Muscle of leg (tissue), 11 donors: ENCODE results near the gene TSSK3. TPM values are rescaled to one million over a fixed set of nuclear protein-coding genes. Genes with fewer than 3 reads are reported as not detected.
"Not testable (repeated sequence)": the region's sequence is repeated elsewhere in the genome, so short reads cannot be mapped to it uniquely, and the experiment has no call there.

Experiments used
- DNase-seq: peaks from one replicate; pipeline ENCODE4 v3.0.0; 2013
- H3K27ac ChIP-seq: one replicate; pipeline ENCODE4 v1.5.1; 2013; ENCODE audit warnings: mild to moderate bottlenecking, low read length, control low read depth
- H3K27me3 ChIP-seq: one replicate; pipeline ENCODE4 v1.6.1; 2013; ENCODE audit warnings: low read length; ENCODE audit not compliant: control insufficient read depth, insufficient read depth
- H3K36me3 ChIP-seq: one replicate; pipeline ENCODE4 v1.6.1; 2013; ENCODE audit warnings: low read length; ENCODE audit not compliant: control insufficient read depth, insufficient read depth
- H3K4me1 ChIP-seq: one replicate; pipeline ENCODE4 v1.6.1; 2013; ENCODE audit warnings: low read length; ENCODE audit not compliant: control insufficient read depth, insufficient read depth
- H3K4me3 ChIP-seq: one replicate; pipeline ENCODE4 v1.5.1; 2013; ENCODE audit warnings: low read length, control low read depth
- H3K9me3 ChIP-seq: replicated peaks from 2 replicates; pipeline ENCODE4 v1.6.1; 2013; ENCODE audit warnings: low read depth, low read length; ENCODE audit not compliant: control insufficient read depth
- whole genome bisulfite sequencing: methylation state at CpG from one replicate; pipeline ENCODE4 v1.1.5; 2013; ENCODE audit warnings: missing lambda C conversion rate; ENCODE audit not compliant: insufficient coverage; 5-methylcytosine and 5-hydroxymethylcytosine counted together
- polyA plus RNA-seq, 8 donors: library from polyadenylated mRNA; unstranded; fragments of 120-200 nt; gene quantifications; one replicate each; pipeline versions ENCODE4 v1.2.1 to v1.2.3, GENCODE V29; 2013; ENCODE audit warnings: inconsistent platforms in 1 of 8, low replicate concordance in 1 of 8; ENCODE audit not compliant: insufficient read length in 8 of 8, insufficient read depth in 1 of 8
- total RNA-seq: library from RNA; stranded (reverse); fragments of 120-200 nt; gene quantifications from one replicate; pipeline ENCODE4 v1.2.4, GENCODE V29; 2013

Gene TSSK3
- total and polyA plus RNA-seq, 9 donors = 0.55 to 3.6 (median 1.8) TPM

DNA sequence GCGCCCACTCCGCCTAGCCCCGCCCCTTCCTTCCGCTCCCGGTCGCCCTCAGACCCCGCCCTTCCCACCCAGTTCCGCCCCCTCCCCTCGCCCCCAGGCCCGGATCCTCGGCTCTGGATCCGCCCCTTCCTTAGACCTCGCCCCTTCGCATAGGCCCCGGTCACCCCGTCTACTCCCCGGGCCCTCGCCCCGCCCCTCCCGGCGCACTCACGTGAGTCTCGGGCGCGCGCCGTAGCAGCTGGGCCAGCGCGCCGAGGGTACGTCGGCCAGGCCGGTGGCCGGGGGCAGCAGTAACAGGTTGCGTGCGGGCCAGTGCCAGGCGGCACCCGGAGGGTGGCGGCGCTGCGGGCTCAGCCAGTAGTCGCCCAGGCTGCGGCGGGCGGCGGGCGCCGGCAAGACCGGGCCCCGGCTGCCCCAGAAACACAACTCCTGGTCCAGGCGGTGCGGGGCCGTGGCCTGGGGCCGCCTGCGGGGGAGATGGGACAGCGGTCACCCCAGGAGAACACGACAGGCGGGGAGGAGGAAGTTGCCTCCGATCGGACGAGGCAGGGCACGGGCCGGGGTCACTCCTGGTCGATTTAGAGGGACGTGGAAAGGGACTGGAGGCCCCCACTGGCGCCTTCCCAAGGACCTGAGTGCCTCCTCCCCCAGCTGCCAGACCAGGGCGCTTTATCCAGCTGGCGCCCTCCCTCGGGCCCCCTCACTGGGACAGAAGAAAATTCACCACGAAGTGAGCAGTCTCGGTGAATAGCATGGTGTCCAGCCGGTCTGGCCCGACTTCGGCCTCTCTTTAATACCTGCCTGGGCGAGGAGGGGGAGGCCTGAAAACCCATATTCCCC, 10.7 kb upstream of the TSSK3 start:
- peaks cover 2% of the 10 kb centered on the region for H3K9me3 ChIP-seq
- peak overlapping the region; percentile 96 for H3K27ac ChIP-seq
- WGBS = 2% methylated on average over 60 of the region's 75 CpGs
- no peaks in the 10 kb centered on the region for H3K27me3 ChIP-seq
- peak overlapping the region; percentile 72 for H3K4me3 ChIP-seq
- DNase-seq = peak; percentile 99
- H3K4me1 ChIP-seq = peaks cover 41% of the 10 kb centered on the region
- H3K36me3 ChIP-seq = peaks cover 14% of the 10 kb centered on the region

DNA sequence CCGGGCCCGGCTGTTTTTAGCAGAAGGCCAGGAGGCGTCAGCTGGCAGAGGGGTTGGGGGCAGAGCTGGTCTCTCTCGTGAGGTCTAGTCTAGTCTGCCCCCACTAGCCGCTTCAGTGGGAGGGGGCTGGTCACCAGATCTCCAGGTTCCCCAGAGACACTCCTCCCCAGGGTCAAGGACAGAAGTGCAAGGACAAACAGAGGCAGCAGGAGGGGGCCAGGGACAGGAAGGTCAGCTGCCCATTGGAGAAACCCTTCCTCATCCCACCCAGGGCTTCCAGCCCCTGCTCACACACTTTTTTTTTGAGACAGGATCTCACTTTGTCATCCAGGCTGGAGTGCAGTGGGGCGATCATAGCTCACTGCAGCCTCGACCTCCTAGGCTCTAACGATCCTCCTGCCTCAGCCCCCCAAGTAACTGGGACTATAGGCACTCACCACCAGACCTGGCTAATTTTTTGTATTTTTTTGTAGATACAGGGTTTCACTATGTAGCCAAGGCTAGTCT, 10.0 kb upstream of the TSSK3 start:
- no peaks in the 10 kb centered on the region for H3K27me3 ChIP-seq
- H3K9me3 ChIP-seq = peaks cover 2% of the 10 kb centered on the region
- peaks cover 14% of the 10 kb centered on the region for H3K36me3 ChIP-seq
- DNase-seq = no peak
- peak overlapping the region; percentile 96 for H3K27ac ChIP-seq
- 4% methylated on average over 4 of the region's 8 CpGs for WGBS
- H3K4me1 ChIP-seq = peaks cover 41% of the 10 kb centered on the region
- peak overlapping the region; percentile 72 for H3K4me3 ChIP-seq

DNA sequence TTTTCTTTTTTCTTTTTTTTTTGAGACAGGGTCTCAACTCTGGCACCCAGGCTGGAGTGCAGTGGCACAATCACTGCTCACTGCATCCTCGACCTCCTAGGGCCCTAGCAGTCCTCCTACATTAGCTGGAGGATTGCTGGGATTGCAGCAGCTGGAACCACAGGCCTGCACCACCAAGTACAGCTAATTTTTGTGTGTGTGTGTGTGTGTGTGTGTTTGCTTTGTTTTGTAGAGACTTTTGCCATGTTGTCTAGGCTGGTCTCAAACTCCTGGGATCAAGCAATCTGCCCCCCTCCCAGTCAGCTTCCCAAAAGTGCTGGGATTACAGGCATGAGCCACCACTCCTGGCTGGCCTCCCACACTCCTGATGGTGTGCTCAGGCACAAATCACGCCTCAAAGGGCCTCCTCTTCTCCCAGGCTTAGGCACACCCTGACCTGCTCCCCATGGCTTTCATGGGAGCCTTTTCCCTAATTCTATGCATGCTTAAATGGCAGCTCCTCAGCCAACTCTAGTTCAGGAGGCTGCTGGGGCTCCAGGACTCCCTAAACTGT, 9.4 kb upstream of the TSSK3 start:
- no peak for DNase-seq
- H3K9me3 ChIP-seq = peaks cover 2% of the 10 kb centered on the region
- H3K27me3 ChIP-seq = no peaks in the 10 kb centered on the region
- no peak overlapping the region for H3K27ac ChIP-seq
- WGBS = 38% methylated on average over 1 of the region's 2 CpGs
- no peak overlapping the region for H3K4me3 ChIP-seq
- peaks cover 41% of the 10 kb centered on the region for H3K4me1 ChIP-seq
- H3K36me3 ChIP-seq = peaks cover 14% of the 10 kb centered on the region

DNA sequence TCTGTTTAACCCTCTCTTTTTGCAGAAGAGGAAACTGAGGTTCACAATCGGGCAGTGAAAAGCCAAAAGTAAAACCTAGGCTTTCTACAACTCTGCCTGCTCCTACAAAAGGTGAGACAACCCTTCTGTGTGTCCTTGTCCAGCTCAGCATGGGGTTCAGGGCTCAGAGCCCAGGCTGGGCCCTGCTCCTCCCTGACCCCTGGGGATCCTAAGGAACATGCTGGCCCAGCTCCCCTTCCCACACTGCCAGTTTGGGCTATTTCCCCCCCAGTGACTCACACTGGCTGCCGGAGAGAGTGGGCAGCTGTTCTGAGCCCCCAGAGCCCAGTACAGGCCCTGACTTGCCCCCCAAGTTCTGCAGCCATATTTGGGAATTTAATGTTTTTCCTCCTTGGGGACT, 8.9 kb upstream of the TSSK3 start:
- no peak for DNase-seq
- Histone ChIP-seq H3K4me1 (peaks cover 41% of the 10 kb centered on the region), H3K36me3 (peaks cover 14% of the 10 kb centered on the region), H3K9me3 (peaks cover 2% of the 10 kb centered on the region), H3K4me3 (no peak overlapping the region), H3K27me3 (no peaks in the 10 kb centered on the region), H3K27ac (no peak overlapping the region)
- 33% methylated on average over 2 of the region's 2 CpGs for WGBS

DNA sequence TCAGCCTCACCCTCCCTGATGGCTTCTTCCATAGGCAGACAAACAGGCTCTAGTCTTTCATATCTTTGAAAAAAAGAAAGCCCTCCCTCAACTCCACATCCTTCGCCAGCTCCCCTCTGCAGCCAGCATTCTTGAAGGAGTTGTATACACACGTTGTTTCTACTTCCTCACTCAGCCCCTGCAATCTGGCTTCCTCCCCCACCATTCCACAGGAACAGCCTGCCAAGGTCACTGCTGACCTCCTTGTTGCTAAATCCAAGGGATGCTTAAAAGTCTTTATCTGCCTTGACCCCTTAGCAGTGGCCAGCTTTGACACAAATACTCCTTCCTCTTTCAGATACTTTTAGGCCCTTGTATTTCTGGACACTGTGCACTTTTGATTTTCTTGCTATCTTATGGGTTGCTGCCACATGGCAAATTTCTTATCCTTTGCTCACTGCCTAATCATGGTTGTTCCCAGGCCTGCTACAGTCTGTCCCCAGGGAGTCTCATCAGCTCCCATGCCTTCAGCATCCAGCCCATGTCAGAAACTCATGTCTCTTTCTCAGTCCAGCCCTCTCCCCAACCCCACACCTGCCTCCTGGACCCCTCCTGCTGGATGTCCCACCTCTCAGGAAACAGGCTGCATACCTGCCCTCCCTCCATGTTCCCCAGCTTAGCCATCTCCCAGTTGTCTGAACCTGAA, 8.3 kb upstream of the TSSK3 start:
- Histone ChIP-seq H3K27me3 (no peaks in the 10 kb centered on the region), H3K4me1 (peaks cover 41% of the 10 kb centered on the region), H3K4me3 (no peak overlapping the region), H3K27ac (no peak overlapping the region), H3K36me3 (peaks cover 14% of the 10 kb centered on the region), H3K9me3 (peaks cover 2% of the 10 kb centered on the region)
- WGBS = 0% methylated on average over 1 of the region's 2 CpGs
- peak; percentile 45 for DNase-seq

DNA sequence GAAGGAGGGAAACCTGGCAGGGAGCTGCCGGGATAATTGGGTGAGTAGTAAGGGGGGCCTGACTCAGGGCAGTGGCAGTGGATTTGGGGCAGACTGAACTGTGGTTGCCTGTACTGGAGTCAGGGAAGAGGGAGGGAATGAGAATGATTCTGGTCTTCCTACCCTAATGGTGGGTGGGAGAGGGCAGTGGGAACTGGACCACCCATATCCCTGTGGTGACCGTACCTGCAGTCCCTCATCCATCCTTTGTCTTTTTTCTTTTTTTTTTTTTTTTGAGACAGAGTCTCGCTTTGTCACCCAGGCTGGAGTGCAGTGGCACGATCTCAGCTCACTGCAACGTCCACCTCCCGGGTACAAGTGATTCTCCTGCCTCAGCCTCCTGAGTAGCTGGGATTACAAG, 6.6 kb upstream of the TSSK3 start:
- H3K36me3 ChIP-seq = peaks cover 20% of the 10 kb centered on the region
- not testable (repeated sequence) for H3K27me3 ChIP-seq, H3K9me3 ChIP-seq, H3K27ac ChIP-seq, DNase-seq, H3K4me3 ChIP-seq
- WGBS = 44% methylated on average over 1 of the region's 6 CpGs
- H3K4me1 ChIP-seq = peaks cover 27% of the 10 kb centered on the region

DNA sequence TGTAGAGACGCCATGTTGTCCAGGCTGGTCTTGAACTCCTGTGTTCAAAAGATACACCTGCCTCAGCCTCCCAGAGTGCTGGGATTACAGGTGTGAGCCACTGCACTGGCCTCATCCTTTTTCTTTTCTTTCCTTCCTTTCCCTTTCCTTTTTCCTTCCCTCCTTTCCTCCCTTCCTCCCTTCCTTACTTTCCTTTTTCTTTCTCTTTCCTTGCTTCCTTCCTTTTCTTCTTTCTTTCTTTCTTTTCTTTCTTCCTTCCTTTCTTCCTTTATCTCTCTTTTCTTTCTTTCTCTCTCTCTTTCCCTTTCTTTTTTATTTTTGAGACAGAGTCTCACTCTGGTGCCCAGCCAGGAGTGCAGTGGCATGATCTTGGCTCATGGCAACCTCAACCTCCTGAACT, 5.9 kb upstream of the TSSK3 start:
- no peaks in the 10 kb centered on the region for H3K9me3 ChIP-seq
- no peak for DNase-seq
- WGBS = 100% methylated on average over 1 of the region's 1 CpG
- no peak overlapping the region for H3K4me3 ChIP-seq
- H3K27me3 ChIP-seq = no peaks in the 10 kb centered on the region
- no peak overlapping the region for H3K27ac ChIP-seq
- H3K4me1 ChIP-seq = peaks cover 30% of the 10 kb centered on the region
- H3K36me3 ChIP-seq = peaks cover 20% of the 10 kb centered on the region

DNA sequence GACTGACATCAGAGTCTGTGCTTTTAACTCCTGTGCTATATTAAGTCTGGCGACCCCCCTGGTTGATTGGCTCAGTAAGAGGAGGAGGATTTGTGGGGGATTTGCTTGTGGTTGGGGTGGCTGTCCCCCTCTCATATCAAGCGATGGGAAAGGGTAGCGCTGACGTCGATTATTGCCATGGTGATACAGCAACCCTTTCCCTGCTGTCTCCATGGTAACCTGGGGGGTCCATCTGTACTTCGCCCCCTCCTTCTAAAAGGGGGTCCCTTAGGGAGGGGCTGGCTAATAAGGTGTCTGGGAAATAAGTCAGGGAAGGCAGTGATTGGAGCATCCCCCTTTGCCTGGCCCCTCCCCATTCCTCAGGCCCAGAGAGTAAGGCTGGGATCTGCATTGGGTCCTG, 4.7 kb upstream of the TSSK3 start:
- Histone ChIP-seq H3K27ac (no peak overlapping the region), H3K36me3 (peaks cover 20% of the 10 kb centered on the region), H3K27me3 (no peaks in the 10 kb centered on the region), H3K4me1 (peaks cover 27% of the 10 kb centered on the region), H3K4me3 (no peak overlapping the region), H3K9me3 (no peaks in the 10 kb centered on the region)
- 17% methylated on average over 1 of the region's 6 CpGs for WGBS
- DNase-seq = no peak

DNA sequence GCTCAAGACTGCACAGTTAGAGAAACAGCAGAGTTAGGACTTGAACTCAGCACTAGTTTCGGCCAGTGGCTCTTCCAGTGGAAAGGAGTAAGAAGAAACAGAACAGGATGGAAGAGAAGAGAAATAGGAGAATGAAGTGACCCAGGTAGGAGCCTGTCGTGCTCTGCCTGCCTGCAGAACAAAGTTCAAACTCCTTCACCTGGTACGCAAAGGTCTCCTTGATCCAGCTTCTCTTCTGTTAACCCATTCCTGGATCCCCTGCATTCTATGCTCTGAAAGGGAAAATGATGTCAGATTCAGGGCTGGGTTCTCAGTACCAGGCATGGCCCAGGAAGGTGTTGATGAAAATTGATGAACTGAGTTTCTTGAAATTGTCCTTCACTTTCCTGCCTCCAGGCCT, 3.9 kb upstream of the TSSK3 start:
- no peaks in the 10 kb centered on the region for H3K9me3 ChIP-seq
- no peak overlapping the region for H3K27ac ChIP-seq
- no peak for DNase-seq
- no peak overlapping the region for H3K4me3 ChIP-seq
- WGBS = 100% methylated on average over 1 of the region's 3 CpGs
- no peaks in the 10 kb centered on the region for H3K27me3 ChIP-seq
- peaks cover 23% of the 10 kb centered on the region for H3K4me1 ChIP-seq
- peaks cover 27% of the 10 kb centered on the region for H3K36me3 ChIP-seq

DNA sequence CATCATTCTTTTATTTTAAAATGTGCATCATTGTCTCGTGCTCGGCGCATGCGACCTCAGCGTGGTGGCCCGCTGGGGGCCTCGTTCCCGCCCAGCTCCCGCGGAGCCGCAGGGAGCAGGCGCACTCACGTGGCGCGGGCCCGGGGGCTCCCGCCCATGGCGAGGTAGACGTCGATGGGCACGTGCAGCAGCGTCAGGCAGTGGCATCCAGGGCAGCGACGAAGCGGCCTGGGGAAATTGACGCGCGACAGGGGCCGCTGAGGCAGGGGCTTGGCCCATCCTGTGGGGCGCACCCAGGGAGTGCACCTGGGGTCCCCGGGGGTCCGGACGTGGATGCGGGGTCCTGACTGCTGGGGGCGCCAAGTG, 1.0 kb upstream of the TSSK3 start:
- no peak for DNase-seq
- 22% methylated on average over 35 of the region's 35 CpGs for WGBS

More for the DNA sequence above, 1.0 kb upstream of the TSSK3 start:
- Histone ChIP-seq H3K27me3 (no peaks in the 10 kb centered on the region), H3K36me3 (peaks cover 39% of the 10 kb centered on the region), H3K27ac (no peak overlapping the region), H3K4me3 (no peak overlapping the region), H3K4me1 (peaks cover 16% of the 10 kb centered on the region), H3K9me3 (no peaks in the 10 kb centered on the region)
